Hepatocyte (in vitro differentiated cells): ENCODE measurements around the gene CNTNAP1. TPM values are rescaled to one million over a fixed set of nuclear protein-coding genes. Genes with fewer than 3 reads are reported as not detected.

ENCODE experiments used
- DNase-seq: peaks from one replicate; pipeline ENCODE4 v3.0.0-alpha.2; 2016; ENCODE audit warnings: low spot score
- H2AFZ ChIP-seq: fragments of 200-600 bp; sonication (generic); 2 replicates; pipeline ENCODE4 v1.6.0; 2016; ENCODE audit warnings: antibody characterized with exemption, mild to moderate bottlenecking
- H3K27ac ChIP-seq: fragments of 200-600 bp; sonication (generic); 2 replicates; pipeline ENCODE4 v1.5.1; 2016; ENCODE audit warnings: mild to moderate bottlenecking
- H3K27me3 ChIP-seq: fragments of 200-600 bp; sonication (generic); 2 replicates; pipeline ENCODE4 v1.6.1; 2016
- H3K36me3 ChIP-seq: fragments of 200-600 bp; sonication (generic); replicated peaks from 2 replicates; pipeline ENCODE4 v1.5.1; 2016; ENCODE audit warnings: low read depth; ENCODE audit not compliant: insufficient read depth
- H3K4me1 ChIP-seq: fragments of 200-600 bp; sonication (generic); 2 replicates; pipeline ENCODE4 v1.5.1; 2016; ENCODE audit warnings: mild to moderate bottlenecking, moderate library complexity; ENCODE audit not compliant: insufficient read depth
- H3K4me2 ChIP-seq: fragments of 200-600 bp; sonication (generic); 2 replicates; pipeline ENCODE4 v1.6.0; 2016
- H3K4me3 ChIP-seq: fragments of 200-600 bp; sonication (generic); 2 replicates; pipeline ENCODE4 v1.5.1; 2016; ENCODE audit warnings: mild to moderate bottlenecking
- H3K79me2 ChIP-seq: fragments of 200-600 bp; sonication (generic); 2 replicates; pipeline ENCODE4 v1.6.0; 2017; ENCODE audit warnings: mild to moderate bottlenecking
- H3K9me2 ChIP-seq: fragments of 200-600 bp; sonication (generic); replicated peaks from 2 replicates; pipeline ENCODE4 v1.6.0; 2017; ENCODE audit warnings: mild to moderate bottlenecking; ENCODE audit not compliant: insufficient read depth
- H3K9me3 ChIP-seq: fragments of 200-600 bp; sonication (generic); 2 replicates; pipeline ENCODE4 v1.5.1; 2016; ENCODE audit warnings: low read depth, mild to moderate bottlenecking
- H4K20me1 ChIP-seq: fragments of 200-600 bp; sonication (generic); 2 replicates; pipeline ENCODE4 v1.6.0; 2016; ENCODE audit warnings: mild to moderate bottlenecking; ENCODE audit not compliant: insufficient read depth, poor library complexity, severe bottlenecking
- EZH2 ChIP-seq: fragments of 200-600 bp; sonication (generic); IDR thresholded peaks from 2 replicates; pipeline ENCODE4 v1.6.1; 2016; ENCODE audit warnings: antibody characterized with exemption, mild to moderate bottlenecking, borderline replicate concordance
- EZH2phosphoT487 ChIP-seq: fragments of 200-600 bp; sonication (generic); IDR thresholded peaks from one replicate; pipeline ENCODE4 v1.6.1; 2018; ENCODE audit warnings: antibody characterized with exemption, mild to moderate bottlenecking, low read depth, moderate library complexity; ENCODE audit not compliant: unreplicated experiment, severe bottlenecking
- WGBS: methylation state at CpG from one replicate; pipeline ENCODE4 v1.1.6; 2016; ENCODE audit warnings: low lambda C conversion rate; ENCODE audit errors: missing lambda C conversion rate; 5-methylcytosine and 5-hydroxymethylcytosine counted together
- polyA plus RNA-seq: library from polyadenylated mRNA; unstranded; fragments of >200 nt; fragmentation: Nextera tagmentation; extraction: Ambion mirVana; gene quantifications from 2 replicates; pipeline ENCODE4 v1.2.1, GENCODE V29; 2016
- total RNA-seq: library from RNA; depleted of rRNA; stranded (reverse); fragments of >200 nt; gene quantifications from 2 replicates; pipeline ENCODE4 v1.2.3, GENCODE V29; 2014
- TF ChIP-seq, protein P1 (sequence below): fragments of 200-600 bp; sonication (generic); IDR thresholded peaks from 2 replicates; pipeline ENCODE4 v1.5.1; 2016; ENCODE audit warnings: antibody characterized with exemption, mild to moderate bottlenecking; ENCODE audit not compliant: poor library complexity

The CNTNAP1 gene
- total and polyA plus RNA-seq, 2 experiments from 2014 or later, result 2.6 to 4.4 TPM

DNA sequence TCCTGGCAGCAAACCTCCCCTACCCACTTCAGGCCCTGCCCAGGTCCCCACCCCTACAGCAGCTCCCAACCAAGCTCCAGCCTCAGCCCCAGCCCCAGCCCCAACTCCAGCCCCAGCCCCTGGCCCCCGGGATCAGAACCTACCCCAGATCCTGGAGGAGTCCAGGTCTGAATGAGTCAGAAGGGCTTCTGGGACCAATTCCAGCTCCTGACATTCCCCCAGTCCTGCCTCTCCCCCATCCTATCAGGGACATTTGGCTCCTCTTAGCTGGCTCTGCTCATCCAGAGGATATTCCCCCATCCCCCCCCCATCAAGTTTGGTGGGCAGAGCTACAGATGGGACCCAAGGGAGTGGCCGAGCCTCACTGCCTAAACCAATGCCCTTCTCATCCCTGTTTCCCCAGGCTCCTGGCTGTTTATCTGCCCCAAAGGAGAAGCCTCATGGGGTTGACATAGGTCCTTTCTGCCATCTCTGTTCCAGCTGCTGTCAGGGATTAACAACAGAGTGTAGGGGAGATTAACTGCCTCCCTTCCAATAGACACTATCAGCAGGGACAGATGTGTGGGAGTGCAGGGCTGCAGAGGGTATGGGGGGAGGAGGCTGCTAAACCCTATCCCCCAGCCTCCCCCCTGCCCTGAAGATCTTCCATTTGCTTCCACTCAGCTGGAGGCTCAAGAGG lies 16.5 kb downstream of the CNTNAP1 start:
- no peaks in the 10 kb centered on the region for H3K36me3 ChIP-seq
- 60% methylated on average over 1 of the region's 2 CpGs for WGBS
- no peak overlapping the region for H3K4me2 ChIP-seq

DNA sequence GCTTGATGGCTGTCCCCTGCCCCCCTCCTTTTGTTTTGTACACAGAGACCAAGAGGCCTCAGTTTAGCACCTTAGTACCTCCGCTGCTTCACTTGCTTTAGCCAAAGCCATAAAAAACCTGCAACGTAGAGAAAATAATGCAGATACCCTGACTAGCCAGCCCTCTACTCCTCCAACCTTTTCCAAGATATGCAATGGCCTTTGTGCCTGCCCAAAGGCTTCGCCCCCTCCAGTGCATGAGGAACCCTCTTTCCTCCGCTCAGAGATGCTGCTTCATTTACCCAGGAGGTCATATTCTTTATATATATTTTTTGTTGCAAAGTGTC lies 17.0 kb downstream of the CNTNAP1 start:
- TF ChIP-seq EZH2, result no peak
- TF ChIP-seq EZH2phosphoT487, result no peak
- TF ChIP-seq, protein P1, sequence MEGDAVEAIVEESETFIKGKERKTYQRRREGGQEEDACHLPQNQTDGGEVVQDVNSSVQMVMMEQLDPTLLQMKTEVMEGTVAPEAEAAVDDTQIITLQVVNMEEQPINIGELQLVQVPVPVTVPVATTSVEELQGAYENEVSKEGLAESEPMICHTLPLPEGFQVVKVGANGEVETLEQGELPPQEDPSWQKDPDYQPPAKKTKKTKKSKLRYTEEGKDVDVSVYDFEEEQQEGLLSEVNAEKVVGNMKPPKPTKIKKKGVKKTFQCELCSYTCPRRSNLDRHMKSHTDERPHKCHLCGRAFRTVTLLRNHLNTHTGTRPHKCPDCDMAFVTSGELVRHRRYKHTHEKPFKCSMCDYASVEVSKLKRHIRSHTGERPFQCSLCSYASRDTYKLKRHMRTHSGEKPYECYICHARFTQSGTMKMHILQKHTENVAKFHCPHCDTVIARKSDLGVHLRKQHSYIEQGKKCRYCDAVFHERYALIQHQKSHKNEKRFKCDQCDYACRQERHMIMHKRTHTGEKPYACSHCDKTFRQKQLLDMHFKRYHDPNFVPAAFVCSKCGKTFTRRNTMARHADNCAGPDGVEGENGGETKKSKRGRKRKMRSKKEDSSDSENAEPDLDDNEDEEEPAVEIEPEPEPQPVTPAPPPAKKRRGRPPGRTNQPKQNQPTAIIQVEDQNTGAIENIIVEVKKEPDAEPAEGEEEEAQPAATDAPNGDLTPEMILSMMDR, result no peak
- no peak overlapping the region for H2AFZ ChIP-seq
- H3K27ac ChIP-seq, result no peak overlapping the region
- no peak overlapping the region for H3K4me3 ChIP-seq
- H4K20me1 ChIP-seq, result no peaks in the 10 kb centered on the region
- H3K9me3 ChIP-seq, result no peaks in the 10 kb centered on the region
- 82% methylated on average over 4 of the region's 4 CpGs for WGBS
- H3K36me3 ChIP-seq, result no peaks in the 10 kb centered on the region
- no peaks in the 10 kb centered on the region for H3K9me2 ChIP-seq
- no peaks in the 10 kb centered on the region for H3K27me3 ChIP-seq
- H3K4me2 ChIP-seq, result no peak overlapping the region
- no peak for DNase-seq
- no peaks in the 10 kb centered on the region for H3K4me1 ChIP-seq
- no peaks in the 10 kb centered on the region for H3K79me2 ChIP-seq

More for the DNA sequence above, 16.5 kb downstream of the CNTNAP1 start:
- no peak overlapping the region for H3K27ac ChIP-seq
- no peaks in the 10 kb centered on the region for H4K20me1 ChIP-seq
- no peaks in the 10 kb centered on the region for H3K9me2 ChIP-seq
- H3K9me3 ChIP-seq, result no peaks in the 10 kb centered on the region
- H3K4me3 ChIP-seq, result no peak overlapping the region
- DNase-seq, result no peak
- no peaks in the 10 kb centered on the region for H3K79me2 ChIP-seq
- no peaks in the 10 kb centered on the region for H3K4me1 ChIP-seq
- H2AFZ ChIP-seq, result no peak overlapping the region
- TF ChIP-seq EZH2 (no peak), EZH2phosphoT487 (no peak)
- TF ChIP-seq, protein P1, result no peak
- H3K27me3 ChIP-seq, result no peaks in the 10 kb centered on the region

DNA sequence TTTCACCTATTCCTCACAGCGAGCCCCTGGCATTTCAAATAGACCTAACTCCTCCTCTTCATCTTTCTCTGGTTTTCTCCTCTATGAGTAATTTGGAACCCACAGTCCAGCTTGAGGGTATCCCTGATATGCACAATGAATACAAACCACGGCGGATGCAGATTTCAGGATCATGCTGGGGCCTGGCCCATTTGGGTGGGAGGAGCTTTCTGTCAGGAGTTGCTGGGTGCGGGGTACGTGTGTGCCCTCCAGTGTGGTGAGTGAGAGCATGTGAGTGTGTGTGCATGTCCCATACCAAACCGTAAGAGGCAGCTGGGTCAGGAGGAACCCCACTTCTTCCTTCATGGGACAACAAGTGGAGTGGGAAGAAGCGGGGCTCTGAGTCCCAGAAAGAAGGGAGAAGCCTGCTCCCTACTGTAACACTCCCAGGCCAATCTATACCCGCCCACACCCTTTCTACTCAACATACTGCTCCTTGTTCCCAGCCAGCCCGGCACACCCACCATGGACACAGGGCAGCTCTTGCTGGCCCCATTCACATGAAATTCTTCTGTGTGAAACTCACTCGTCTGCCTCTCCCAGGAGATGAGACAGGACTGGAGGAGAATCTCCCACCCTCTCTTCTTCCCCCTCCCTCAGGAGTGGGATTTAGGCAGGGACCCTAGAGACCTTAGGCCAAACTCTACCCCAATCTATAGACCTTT lies 18.4 kb downstream of the CNTNAP1 start:
- Histone ChIP-seq H4K20me1 (no peaks in the 10 kb centered on the region), H2AFZ (no peak overlapping the region), H3K4me1 (no peaks in the 10 kb centered on the region), H3K4me2 (no peak overlapping the region), H3K4me3 (no peak overlapping the region), H3K27me3 (no peaks in the 10 kb centered on the region), H3K9me2 (no peaks in the 10 kb centered on the region), H3K27ac (no peak overlapping the region), H3K9me3 (no peaks in the 10 kb centered on the region), H3K79me2 (no peaks in the 10 kb centered on the region), H3K36me3 (no peaks in the 10 kb centered on the region)
- TF ChIP-seq, protein P1, result no peak
- TF ChIP-seq EZH2 (no peak), EZH2phosphoT487 (no peak)
- WGBS, result 90% methylated on average over 10 of the region's 10 CpGs
- DNase-seq, result no peak
